Neural progenitor cell (in vitro differentiated cells): Measurements from ENCODE around the gene ITPR1. TPM values are rescaled to one million over a fixed set of nuclear protein-coding genes. Genes with fewer than 3 reads are reported as not detected.

ENCODE experiments used
- DNase-seq: peaks from one replicate; pipeline ENCODE4 v3.0.0-alpha.2; 2016; ENCODE audit warnings: low spot score
- H2AFZ ChIP-seq: fragments of 200-600 bp; sonication (generic); replicated peaks from 2 replicates; pipeline ENCODE4 v1.6.1; 2016; ENCODE audit warnings: antibody characterized with exemption
- H3F3A ChIP-seq: fragments of 200-600 bp; sonication (generic); 2 replicates; pipeline ENCODE4 v1.6.1; 2016; ENCODE audit warnings: antibody characterized with exemption, low read depth
- H3K27ac ChIP-seq: fragments of 200-600 bp; sonication (generic); 2 replicates; pipeline ENCODE4 v1.5.1; 2016; ENCODE audit warnings: mild to moderate bottlenecking
- H3K27me3 ChIP-seq: fragments of 200-600 bp; sonication (generic); 2 replicates; pipeline ENCODE4 v1.6.1; 2016; ENCODE audit warnings: mild to moderate bottlenecking, moderate library complexity
- H3K36me3 ChIP-seq: fragments of 200-600 bp; sonication (generic); 2 replicates; pipeline ENCODE4 v1.5.1; 2016
- H3K4me1 ChIP-seq: fragments of 200-600 bp; sonication (generic); 2 replicates; pipeline ENCODE4 v1.6.1; 2016; ENCODE audit warnings: mixed run types
- H3K4me2 ChIP-seq: fragments of 200-600 bp; sonication (generic); 2 replicates; pipeline ENCODE4 v1.6.1; 2016
- H3K4me3 ChIP-seq: fragments of 200-600 bp; sonication (generic); 2 replicates; pipeline ENCODE4 v1.5.1; 2016
- H3K79me2 ChIP-seq: fragments of 200-600 bp; sonication (generic); 2 replicates; pipeline ENCODE4 v1.6.1; 2016; ENCODE audit warnings: low read depth
- H3K9ac ChIP-seq: fragments of 200-600 bp; sonication (generic); 2 replicates; pipeline ENCODE4 v1.6.1; 2016
- H3K9me3 ChIP-seq: fragments of 200-600 bp; sonication (generic); 2 replicates; pipeline ENCODE4 v1.5.1; 2016; ENCODE audit warnings: low read depth
- H4K20me1 ChIP-seq: fragments of 200-600 bp; sonication (generic); 2 replicates; pipeline ENCODE4 v1.6.1; 2016; ENCODE audit warnings: low read depth
- H3K27ac Mint-ChIP-seq: 3 replicates; pipeline ENCODE4 v1.8.0; 2021; ENCODE audit warnings: mixed read lengths
- H3K27me3 Mint-ChIP-seq: 2 replicates; pipeline ENCODE4 v1.8.0; 2022; ENCODE audit warnings: low read depth, mild to moderate bottlenecking, inconsistent platforms, moderate library complexity, mixed read lengths; ENCODE audit not compliant: insufficient read depth
- H3K36me3 Mint-ChIP-seq: 3 replicates; pipeline ENCODE4 v1.8.0; 2021; ENCODE audit warnings: mixed read lengths
- H3K4me1 Mint-ChIP-seq: 3 replicates; pipeline ENCODE4 v1.8.0; 2021; ENCODE audit warnings: mixed read lengths
- H3K4me3 Mint-ChIP-seq: 3 replicates; pipeline ENCODE4 v1.8.0; 2021; ENCODE audit warnings: mild to moderate bottlenecking, moderate library complexity, mixed read lengths
- H3K9me3 Mint-ChIP-seq: 3 replicates; pipeline ENCODE4 v1.8.0; 2020; ENCODE audit warnings: mixed read lengths
- EZH2 ChIP-seq: fragments of 200-600 bp; sonication (generic); IDR thresholded peaks from 2 replicates; pipeline ENCODE4 v1.6.1; 2017; ENCODE audit warnings: antibody characterized with exemption, mild to moderate bottlenecking, moderate library complexity
- EZH2phosphoT487 ChIP-seq: fragments of 200-600 bp; sonication (generic); IDR thresholded peaks from 2 replicates; pipeline ENCODE4 v1.6.1; 2017; ENCODE audit warnings: antibody characterized with exemption
- total RNA-seq: library from RNA; depleted of rRNA; stranded (reverse); fragments of >200 nt; gene quantifications from 2 replicates; pipeline ENCODE4 v1.2.3, GENCODE V29; 2015; ENCODE audit warnings: low replicate concordance
- TF ChIP-seq, protein P1 (sequence below): fragments of 200-600 bp; sonication (generic); IDR thresholded peaks from 2 replicates; pipeline ENCODE4 v1.5.1; 2017; ENCODE audit warnings: antibody characterized with exemption, mild to moderate bottlenecking

ITPR1 gene
- total RNA-seq, 1 donor from 2014 or later, result 5.0 TPM

DNA sequence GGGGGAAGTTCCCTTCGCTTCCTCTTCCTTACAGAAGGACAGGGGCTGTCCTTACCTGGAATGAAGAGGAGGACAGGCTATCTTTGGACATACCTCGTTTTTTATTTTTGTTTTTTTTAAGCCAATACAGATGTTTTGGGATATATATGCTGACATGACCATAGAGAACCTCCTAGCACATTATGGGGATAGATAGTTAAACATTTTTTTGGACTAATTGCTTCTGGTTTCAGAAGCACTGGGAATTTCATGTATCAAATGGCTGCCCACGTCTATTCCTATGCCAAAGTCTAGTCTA, 247.9 kb downstream of the ITPR1 start:
- Histone ChIP-seq H3K9ac (no peak overlapping the region), H3K27me3 (no peaks in the 10 kb centered on the region), H3K27ac (no peak overlapping the region), H2AFZ (no peak overlapping the region), H3K4me2 (no peak overlapping the region), H3K36me3 (no peaks in the 10 kb centered on the region), H3K4me3 (no peak overlapping the region), H3K4me1 (no peaks in the 10 kb centered on the region), H3K79me2 (no peaks in the 10 kb centered on the region), H3K9me3 (no peaks in the 10 kb centered on the region), H3F3A (no peaks in the 10 kb centered on the region), H4K20me1 (no peaks in the 10 kb centered on the region)
- H3K27ac Mint-ChIP-seq, result no peak overlapping the region
- TF ChIP-seq, protein P1, sequence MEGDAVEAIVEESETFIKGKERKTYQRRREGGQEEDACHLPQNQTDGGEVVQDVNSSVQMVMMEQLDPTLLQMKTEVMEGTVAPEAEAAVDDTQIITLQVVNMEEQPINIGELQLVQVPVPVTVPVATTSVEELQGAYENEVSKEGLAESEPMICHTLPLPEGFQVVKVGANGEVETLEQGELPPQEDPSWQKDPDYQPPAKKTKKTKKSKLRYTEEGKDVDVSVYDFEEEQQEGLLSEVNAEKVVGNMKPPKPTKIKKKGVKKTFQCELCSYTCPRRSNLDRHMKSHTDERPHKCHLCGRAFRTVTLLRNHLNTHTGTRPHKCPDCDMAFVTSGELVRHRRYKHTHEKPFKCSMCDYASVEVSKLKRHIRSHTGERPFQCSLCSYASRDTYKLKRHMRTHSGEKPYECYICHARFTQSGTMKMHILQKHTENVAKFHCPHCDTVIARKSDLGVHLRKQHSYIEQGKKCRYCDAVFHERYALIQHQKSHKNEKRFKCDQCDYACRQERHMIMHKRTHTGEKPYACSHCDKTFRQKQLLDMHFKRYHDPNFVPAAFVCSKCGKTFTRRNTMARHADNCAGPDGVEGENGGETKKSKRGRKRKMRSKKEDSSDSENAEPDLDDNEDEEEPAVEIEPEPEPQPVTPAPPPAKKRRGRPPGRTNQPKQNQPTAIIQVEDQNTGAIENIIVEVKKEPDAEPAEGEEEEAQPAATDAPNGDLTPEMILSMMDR, result no peak
- no peak for TF ChIP-seq EZH2phosphoT487
- TF ChIP-seq EZH2, result no peak
- peaks cover 3% of the 10 kb centered on the region for H3K4me1 Mint-ChIP-seq
- H3K9me3 Mint-ChIP-seq, result peaks cover 3% of the 10 kb centered on the region
- no peaks in the 10 kb centered on the region for H3K27me3 Mint-ChIP-seq
- DNase-seq, result no peak
- H3K4me3 Mint-ChIP-seq, result no peak overlapping the region
- H3K36me3 Mint-ChIP-seq, result peaks cover 4% of the 10 kb centered on the region

DNA sequence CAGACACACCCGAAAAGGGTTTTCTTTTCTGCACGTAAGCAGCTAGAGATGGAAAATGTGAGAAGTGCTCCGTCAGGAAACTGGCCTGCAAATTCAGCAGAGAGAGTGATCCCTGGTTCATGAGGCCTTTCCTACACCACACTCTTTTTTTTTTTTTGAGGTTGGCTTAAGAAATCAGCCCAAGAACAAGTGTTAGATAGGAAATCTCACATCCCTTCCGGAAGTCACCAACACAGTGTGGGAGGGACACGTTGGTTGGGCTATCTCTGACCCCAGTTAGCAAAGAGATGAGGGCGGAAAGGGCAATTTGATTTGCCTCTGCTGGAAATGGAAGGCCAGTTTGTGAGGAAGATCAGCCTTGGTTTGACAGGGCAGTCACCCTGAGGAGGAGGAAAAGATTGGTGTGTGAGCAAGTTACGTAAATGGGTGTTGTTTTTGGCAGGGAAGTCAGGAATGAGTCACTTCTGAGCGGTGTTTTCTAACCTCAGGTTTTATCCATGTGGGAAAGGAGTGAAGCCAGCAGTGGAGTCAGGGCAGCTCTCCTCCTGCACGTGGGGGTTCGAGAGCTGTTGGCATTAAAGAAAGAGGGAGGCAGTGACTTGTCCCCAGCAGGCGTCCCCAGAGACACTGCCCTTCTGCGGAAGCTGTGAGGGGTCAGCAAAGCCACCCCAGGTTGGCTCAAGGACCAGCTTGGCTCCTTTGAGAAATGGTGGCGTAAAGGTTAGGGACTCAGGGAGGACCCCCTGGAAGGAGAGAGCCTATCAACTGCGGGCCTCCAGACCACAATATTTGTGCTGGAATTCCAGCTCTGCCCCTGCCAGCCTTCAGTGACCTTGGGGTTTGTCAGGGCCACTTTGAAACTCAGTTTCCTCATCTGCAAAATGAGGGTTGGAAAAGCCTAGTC, 248.5 kb downstream of the ITPR1 start:
- H3K27ac ChIP-seq, result no peak overlapping the region
- no peak overlapping the region for H2AFZ ChIP-seq
- H3K4me2 ChIP-seq, result no peak overlapping the region
- H3K36me3 ChIP-seq, result no peaks in the 10 kb centered on the region
- H4K20me1 ChIP-seq, result no peaks in the 10 kb centered on the region
- H3K27ac Mint-ChIP-seq, result peak overlapping the region; percentile 65
- no peak overlapping the region for H3K9ac ChIP-seq
- no peaks in the 10 kb centered on the region for H3K4me1 ChIP-seq
- no peaks in the 10 kb centered on the region for H3K27me3 Mint-ChIP-seq
- H3K4me1 Mint-ChIP-seq, result peaks cover 3% of the 10 kb centered on the region
- H3K9me3 ChIP-seq, result no peaks in the 10 kb centered on the region
- no peaks in the 10 kb centered on the region for H3K27me3 ChIP-seq
- no peak overlapping the region for H3K4me3 Mint-ChIP-seq
- H3K36me3 Mint-ChIP-seq, result peaks cover 4% of the 10 kb centered on the region
- H3K4me3 ChIP-seq, result no peak overlapping the region
- H3F3A ChIP-seq, result no peaks in the 10 kb centered on the region
- H3K9me3 Mint-ChIP-seq, result peaks cover 3% of the 10 kb centered on the region
- no peaks in the 10 kb centered on the region for H3K79me2 ChIP-seq
- DNase-seq, result no peak
- TF ChIP-seq EZH2, result no peak
- TF ChIP-seq, protein P1, result no peak
- no peak for TF ChIP-seq EZH2phosphoT487

DNA sequence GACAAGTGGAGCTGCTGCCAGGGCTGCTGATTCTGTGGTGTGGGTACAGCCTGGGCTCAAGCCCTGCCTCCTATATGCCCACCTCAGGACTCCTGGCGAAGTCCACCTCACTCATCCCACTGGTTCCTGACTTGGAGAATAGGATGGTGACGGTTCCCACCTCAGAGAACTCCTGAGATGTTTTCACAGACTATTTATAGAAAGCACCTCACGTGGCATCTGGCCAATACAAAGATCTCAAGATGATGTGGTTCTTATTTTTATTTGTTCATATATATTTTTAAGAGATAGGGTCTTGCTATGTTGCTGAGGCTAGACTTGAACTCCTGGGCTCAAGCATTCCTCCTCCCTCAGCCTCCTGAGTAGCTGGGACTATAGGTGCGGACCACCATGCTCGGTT, 249.2 kb downstream of the ITPR1 start:
- no peaks in the 10 kb centered on the region for H3K27me3 ChIP-seq
- DNase-seq, result no peak
- H3K36me3 Mint-ChIP-seq, result no peaks in the 10 kb centered on the region
- no peaks in the 10 kb centered on the region for H4K20me1 ChIP-seq
- peaks cover 5% of the 10 kb centered on the region for H3K9me3 Mint-ChIP-seq
- H3F3A ChIP-seq, result no peaks in the 10 kb centered on the region
- no peaks in the 10 kb centered on the region for H3K4me1 ChIP-seq
- H3K4me3 ChIP-seq, result no peak overlapping the region
- no peaks in the 10 kb centered on the region for H3K27me3 Mint-ChIP-seq
- H2AFZ ChIP-seq, result no peak overlapping the region
- no peak overlapping the region for H3K4me3 Mint-ChIP-seq
- H3K79me2 ChIP-seq, result no peaks in the 10 kb centered on the region
- no peak for TF ChIP-seq EZH2phosphoT487
- no peak for TF ChIP-seq EZH2
- TF ChIP-seq, protein P1, result no peak
- no peak overlapping the region for H3K27ac ChIP-seq
- no peak overlapping the region for H3K27ac Mint-ChIP-seq
- no peak overlapping the region for H3K4me2 ChIP-seq
- no peaks in the 10 kb centered on the region for H3K36me3 ChIP-seq
- no peaks in the 10 kb centered on the region for H3K9me3 ChIP-seq
- H3K9ac ChIP-seq, result no peak overlapping the region
- peaks cover 3% of the 10 kb centered on the region for H3K4me1 Mint-ChIP-seq
